Neural progenitor cell (in vitro differentiated cells): Measurements from ENCODE around the gene GOSR2. TPM values are rescaled to one million over a fixed set of nuclear protein-coding genes. Genes with fewer than 3 reads are reported as not detected.

Experiments
- DNase-seq: peaks from one replicate; pipeline ENCODE4 v3.0.0-alpha.2; 2016; ENCODE audit warnings: low spot score
- H2AFZ ChIP-seq: fragments of 200-600 bp; sonication (generic); replicated peaks from 2 replicates; pipeline ENCODE4 v1.6.1; 2016; ENCODE audit warnings: antibody characterized with exemption
- H3F3A ChIP-seq: fragments of 200-600 bp; sonication (generic); 2 replicates; pipeline ENCODE4 v1.6.1; 2016; ENCODE audit warnings: antibody characterized with exemption, low read depth
- H3K27ac ChIP-seq: fragments of 200-600 bp; sonication (generic); 2 replicates; pipeline ENCODE4 v1.5.1; 2016; ENCODE audit warnings: mild to moderate bottlenecking
- H3K27me3 ChIP-seq: fragments of 200-600 bp; sonication (generic); 2 replicates; pipeline ENCODE4 v1.6.1; 2016; ENCODE audit warnings: mild to moderate bottlenecking, moderate library complexity
- H3K36me3 ChIP-seq: fragments of 200-600 bp; sonication (generic); 2 replicates; pipeline ENCODE4 v1.5.1; 2016
- H3K4me1 ChIP-seq: fragments of 200-600 bp; sonication (generic); 2 replicates; pipeline ENCODE4 v1.6.1; 2016; ENCODE audit warnings: mixed run types
- H3K4me2 ChIP-seq: fragments of 200-600 bp; sonication (generic); 2 replicates; pipeline ENCODE4 v1.6.1; 2016
- H3K4me3 ChIP-seq: fragments of 200-600 bp; sonication (generic); 2 replicates; pipeline ENCODE4 v1.5.1; 2016
- H3K79me2 ChIP-seq: fragments of 200-600 bp; sonication (generic); 2 replicates; pipeline ENCODE4 v1.6.1; 2016; ENCODE audit warnings: low read depth
- H3K9ac ChIP-seq: fragments of 200-600 bp; sonication (generic); 2 replicates; pipeline ENCODE4 v1.6.1; 2016
- H3K9me3 ChIP-seq: fragments of 200-600 bp; sonication (generic); 2 replicates; pipeline ENCODE4 v1.5.1; 2016; ENCODE audit warnings: low read depth
- H4K20me1 ChIP-seq: fragments of 200-600 bp; sonication (generic); 2 replicates; pipeline ENCODE4 v1.6.1; 2016; ENCODE audit warnings: low read depth
- H3K27ac Mint-ChIP-seq: 3 replicates; pipeline ENCODE4 v1.8.0; 2021; ENCODE audit warnings: mixed read lengths
- H3K27me3 Mint-ChIP-seq: 2 replicates; pipeline ENCODE4 v1.8.0; 2022; ENCODE audit warnings: low read depth, mild to moderate bottlenecking, inconsistent platforms, moderate library complexity, mixed read lengths; ENCODE audit not compliant: insufficient read depth
- H3K36me3 Mint-ChIP-seq: 3 replicates; pipeline ENCODE4 v1.8.0; 2021; ENCODE audit warnings: mixed read lengths
- H3K4me1 Mint-ChIP-seq: 3 replicates; pipeline ENCODE4 v1.8.0; 2021; ENCODE audit warnings: mixed read lengths
- H3K4me3 Mint-ChIP-seq: 3 replicates; pipeline ENCODE4 v1.8.0; 2021; ENCODE audit warnings: mild to moderate bottlenecking, moderate library complexity, mixed read lengths
- H3K9me3 Mint-ChIP-seq: 3 replicates; pipeline ENCODE4 v1.8.0; 2020; ENCODE audit warnings: mixed read lengths
- EZH2 ChIP-seq: fragments of 200-600 bp; sonication (generic); IDR thresholded peaks from 2 replicates; pipeline ENCODE4 v1.6.1; 2017; ENCODE audit warnings: antibody characterized with exemption, mild to moderate bottlenecking, moderate library complexity
- EZH2phosphoT487 ChIP-seq: fragments of 200-600 bp; sonication (generic); IDR thresholded peaks from 2 replicates; pipeline ENCODE4 v1.6.1; 2017; ENCODE audit warnings: antibody characterized with exemption
- total RNA-seq: library from RNA; depleted of rRNA; stranded (reverse); fragments of >200 nt; gene quantifications from 2 replicates; pipeline ENCODE4 v1.2.3, GENCODE V29; 2015; ENCODE audit warnings: low replicate concordance
- TF ChIP-seq, protein P1 (sequence below): fragments of 200-600 bp; sonication (generic); IDR thresholded peaks from 2 replicates; pipeline ENCODE4 v1.5.1; 2017; ENCODE audit warnings: antibody characterized with exemption, mild to moderate bottlenecking

GOSR2 gene
- total RNA-seq, 1 donor from 2014 or later = 33.6 TPM

DNA sequence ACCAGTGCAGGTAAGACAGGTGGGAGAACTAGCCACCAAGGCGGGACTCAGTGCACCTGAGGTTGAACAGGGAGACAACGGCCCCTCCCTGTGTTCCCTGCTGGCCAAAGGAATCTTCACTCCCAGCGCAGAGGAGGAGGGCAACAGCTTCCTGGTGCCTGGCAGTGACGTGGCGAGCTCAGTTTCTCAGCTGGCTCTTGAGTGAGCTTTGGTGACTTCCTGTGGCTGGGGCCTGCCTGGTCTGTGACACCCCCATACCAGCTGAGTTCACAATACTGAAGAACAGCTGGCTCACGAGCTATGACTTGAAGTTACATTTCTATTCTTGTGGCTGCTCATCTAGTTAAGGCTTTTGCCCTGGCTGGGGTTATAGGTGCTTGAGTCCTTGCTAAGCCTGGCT lies 45.5 kb upstream of the GOSR2 start:
- Histone ChIP-seq H3K4me2 (no peak overlapping the region), H3K4me1 (no peaks in the 10 kb centered on the region), H3K9ac (no peak overlapping the region), H3F3A (no peaks in the 10 kb centered on the region), H3K79me2 (no peaks in the 10 kb centered on the region), H4K20me1 (no peaks in the 10 kb centered on the region), H3K9me3 (no peaks in the 10 kb centered on the region), H3K36me3 (no peaks in the 10 kb centered on the region), H3K27ac (no peak overlapping the region), H2AFZ (no peak overlapping the region), H3K4me3 (no peak overlapping the region), H3K27me3 (no peaks in the 10 kb centered on the region)
- DNase-seq = no peak
- Mint-ChIP-seq H3K27me3 (peaks cover 7% of the 10 kb centered on the region), H3K36me3 (no peaks in the 10 kb centered on the region), H3K27ac (no peak overlapping the region), H3K4me3 (no peak overlapping the region), H3K9me3 (no peaks in the 10 kb centered on the region), H3K4me1 (no peaks in the 10 kb centered on the region)
- TF ChIP-seq EZH2phosphoT487 (no peak), EZH2 (no peak)
- TF ChIP-seq, protein P1, sequence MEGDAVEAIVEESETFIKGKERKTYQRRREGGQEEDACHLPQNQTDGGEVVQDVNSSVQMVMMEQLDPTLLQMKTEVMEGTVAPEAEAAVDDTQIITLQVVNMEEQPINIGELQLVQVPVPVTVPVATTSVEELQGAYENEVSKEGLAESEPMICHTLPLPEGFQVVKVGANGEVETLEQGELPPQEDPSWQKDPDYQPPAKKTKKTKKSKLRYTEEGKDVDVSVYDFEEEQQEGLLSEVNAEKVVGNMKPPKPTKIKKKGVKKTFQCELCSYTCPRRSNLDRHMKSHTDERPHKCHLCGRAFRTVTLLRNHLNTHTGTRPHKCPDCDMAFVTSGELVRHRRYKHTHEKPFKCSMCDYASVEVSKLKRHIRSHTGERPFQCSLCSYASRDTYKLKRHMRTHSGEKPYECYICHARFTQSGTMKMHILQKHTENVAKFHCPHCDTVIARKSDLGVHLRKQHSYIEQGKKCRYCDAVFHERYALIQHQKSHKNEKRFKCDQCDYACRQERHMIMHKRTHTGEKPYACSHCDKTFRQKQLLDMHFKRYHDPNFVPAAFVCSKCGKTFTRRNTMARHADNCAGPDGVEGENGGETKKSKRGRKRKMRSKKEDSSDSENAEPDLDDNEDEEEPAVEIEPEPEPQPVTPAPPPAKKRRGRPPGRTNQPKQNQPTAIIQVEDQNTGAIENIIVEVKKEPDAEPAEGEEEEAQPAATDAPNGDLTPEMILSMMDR = no peak

DNA sequence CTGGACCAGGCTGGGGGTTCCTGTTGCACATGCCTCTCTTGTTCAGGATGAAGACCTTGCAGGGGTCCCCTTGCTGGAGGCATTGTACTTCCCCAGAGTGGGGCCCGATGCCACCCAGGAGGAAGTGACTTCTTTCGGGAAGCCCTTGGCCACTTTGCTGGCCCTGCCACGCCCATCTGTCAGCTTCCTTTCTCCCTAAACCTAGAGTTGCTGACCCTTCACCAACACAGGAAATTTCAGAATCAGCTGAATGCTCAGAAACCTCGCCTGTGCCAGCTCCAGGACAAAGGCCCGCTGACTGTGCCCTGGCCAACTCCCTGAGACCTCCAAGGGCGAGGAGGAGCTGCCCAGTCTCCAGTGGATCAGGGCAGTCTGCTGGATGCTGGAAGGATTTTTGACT lies 44.9 kb upstream of the GOSR2 start:
- H3K27me3 ChIP-seq = no peaks in the 10 kb centered on the region
- no peak overlapping the region for H3K27ac Mint-ChIP-seq
- no peak overlapping the region for H3K27ac ChIP-seq
- H3K4me3 ChIP-seq = no peak overlapping the region
- no peaks in the 10 kb centered on the region for H3K36me3 ChIP-seq
- H3K36me3 Mint-ChIP-seq = no peaks in the 10 kb centered on the region
- H3K27me3 Mint-ChIP-seq = peaks cover 7% of the 10 kb centered on the region
- no peak overlapping the region for H3K4me3 Mint-ChIP-seq
- no peak overlapping the region for H2AFZ ChIP-seq
- no peaks in the 10 kb centered on the region for H3K4me1 ChIP-seq
- H3K4me2 ChIP-seq = no peak overlapping the region
- H3K79me2 ChIP-seq = no peaks in the 10 kb centered on the region
- no peak for DNase-seq
- H3K9ac ChIP-seq = no peak overlapping the region
- H3K9me3 ChIP-seq = no peaks in the 10 kb centered on the region
- H3K4me1 Mint-ChIP-seq = no peaks in the 10 kb centered on the region
- H4K20me1 ChIP-seq = no peaks in the 10 kb centered on the region
- TF ChIP-seq, protein P1 = no peak
- TF ChIP-seq EZH2 = no peak
- no peak for TF ChIP-seq EZH2phosphoT487
- H3F3A ChIP-seq = no peaks in the 10 kb centered on the region
- H3K9me3 Mint-ChIP-seq = no peaks in the 10 kb centered on the region

DNA sequence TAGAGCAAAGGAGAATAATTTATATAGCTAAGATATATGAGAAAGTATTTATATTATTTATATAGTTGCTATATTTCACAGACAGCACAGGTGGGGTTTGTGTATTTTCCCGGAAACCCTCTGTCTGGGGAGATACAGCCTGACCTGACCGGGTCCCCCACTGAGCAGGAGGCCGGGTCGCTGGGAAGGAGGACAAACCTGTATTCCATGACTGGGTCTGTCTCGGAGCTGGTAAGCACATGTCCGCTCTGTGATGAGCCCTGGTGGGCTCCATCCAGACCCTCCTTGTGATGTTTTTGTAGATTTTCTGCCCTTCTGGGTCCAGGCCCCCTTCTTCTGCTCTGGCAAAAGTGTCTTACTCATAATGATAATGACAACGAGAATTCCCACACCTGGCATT lies 43.9 kb upstream of the GOSR2 start:
- TF ChIP-seq EZH2 (no peak), EZH2phosphoT487 (no peak)
- TF ChIP-seq, protein P1 = no peak
- Mint-ChIP-seq H3K4me3 (no peak overlapping the region), H3K9me3 (no peaks in the 10 kb centered on the region), H3K4me1 (peaks cover 3% of the 10 kb centered on the region), H3K36me3 (no peaks in the 10 kb centered on the region), H3K27me3 (peaks cover 7% of the 10 kb centered on the region), H3K27ac (no peak overlapping the region)
- Histone ChIP-seq H3F3A (no peaks in the 10 kb centered on the region), H3K9me3 (no peaks in the 10 kb centered on the region), H3K9ac (no peak overlapping the region), H3K27ac (no peak overlapping the region), H4K20me1 (no peaks in the 10 kb centered on the region), H3K4me2 (no peak overlapping the region), H3K4me1 (no peaks in the 10 kb centered on the region), H3K79me2 (no peaks in the 10 kb centered on the region), H2AFZ (no peak overlapping the region), H3K36me3 (no peaks in the 10 kb centered on the region), H3K27me3 (no peaks in the 10 kb centered on the region), H3K4me3 (no peak overlapping the region)
- no peak for DNase-seq
